Ovary (tissue), 3 donors: ENCODE data around the gene PRDM16.

Experiments used
- CTCF ChIP-seq, 3 donors: fragments of 450-650 bp in 2 of 3; fragments of 200-600 bp in 1 of 3; IDR thresholded peaks; one replicate each; pipeline versions ENCODE4 v1.5.1 to v1.8.0; 2016 to 2022; ENCODE audit warnings: antibody characterized with exemption in 3 of 3, mild to moderate bottlenecking in 1 of 3
- POLR2A ChIP-seq: fragments of 450-650 bp; IDR thresholded peaks from one replicate; pipeline ENCODE4 v1.6.1; 2017; ENCODE audit warnings: antibody characterized with exemption, mild to moderate bottlenecking, moderate library complexity
- donor health status: DM: no; HTN: no; CAD: no.

GRCh38 chr1:3139871-3140361 lies 70.9 kb downstream of the PRDM16 start:
- TF ChIP-seq CTCF (IDR thresholded peaks at IDR 0.05) (no peak), POLR2A (no peak)
